ENCODE results near the gene LETM1.

The LETM1 gene

GRCh38 chr4:1825326-1825725 lies 30.6 kb downstream of the LETM1 start:
- DNase-seq (ENCODE audit: low read depth), result no peak

- DNase-seq (ENCODE audit: low read depth), result no peak
These were observed 31.2 kb downstream of the LETM1 start for GRCh38 chr4:1824746-1825145.

- no peak for DNase-seq (ENCODE audit: low read depth)
These were observed 32.4 kb downstream of the LETM1 start for GRCh38 chr4:1823545-1823932.

- no peak for DNase-seq (ENCODE audit: low read depth)
These were observed 33.1 kb downstream of the LETM1 start for GRCh38 chr4:1822568-1823544.

- DNase-seq (ENCODE audit: low read depth), result no peak
These were observed 34.0 kb downstream of the LETM1 start for GRCh38 chr4:1821679-1822567.

GRCh38 chr4:1819816-1820215 lies 36.1 kb downstream of the LETM1 start:
- DNase-seq (ENCODE audit: low read depth), result no peak

- no peak for DNase-seq (ENCODE audit: low read depth)
These were observed 36.7 kb downstream of the LETM1 start for GRCh38 chr4:1819284-1819683.

GRCh38 chr4:1815997-1816860 lies 39.7 kb downstream of the LETM1 start:
- DNase-seq (ENCODE audit: low read depth), result no peak

GRCh38 chr4:1815096-1815996 lies 40.6 kb downstream of the LETM1 start:
- DNase-seq (ENCODE audit: low read depth), result no peak

- no peak for DNase-seq (ENCODE audit: low read depth)
These were observed 41.5 kb downstream of the LETM1 start for GRCh38 chr4:1814453-1814852.

- no peak for DNase-seq (ENCODE audit: low read depth)
These were observed 42.0 kb downstream of the LETM1 start for GRCh38 chr4:1813915-1814314.

- DNase-seq (ENCODE audit: low read depth), result no peak
These were observed 42.7 kb downstream of the LETM1 start for GRCh38 chr4:1813231-1813630.

- no peak for DNase-seq (ENCODE audit: low read depth)
These were observed 43.2 kb downstream of the LETM1 start for GRCh38 chr4:1812720-1813119.

- no peak for DNase-seq (ENCODE audit: low read depth)
These were observed 45.2 kb downstream of the LETM1 start for GRCh38 chr4:1810765-1811164.

GRCh38 chr4:1809754-1810502 lies 46.0 kb downstream of the LETM1 start:
- no peak for DNase-seq (ENCODE audit: low read depth)

- no peak for DNase-seq (ENCODE audit: low read depth)
These were observed 46.9 kb downstream of the LETM1 start for GRCh38 chr4:1808851-1809753.

- DNase-seq (ENCODE audit: low read depth), result no peak
These were observed 47.6 kb downstream of the LETM1 start for GRCh38 chr4:1808396-1808795.

GRCh38 chr4:1807332-1807777 lies 48.6 kb downstream of the LETM1 start:
- no peak for DNase-seq (ENCODE audit: low read depth)
